Stimulated activated memory B cell treated with anti-CD40 and anti-IgM and Interleukin-4, amounts not matched to agents 10 μg/mL and 1 μg/mL and 100 μg/mL, for 72 hours (primary cell): Measurements from ENCODE around the gene HOXD13.
A peak's percentile ranks its signal among the peaks of the same experiment; 100 is the strongest.

Experiments used
- ATAC-seq: fragments of 150-1000 bp; cut with Tn5 transposase; 2 replicates; pipeline ENCODE4 v1.10.0; 2021
- H3K27ac Mint-ChIP-seq: one replicate; pipeline ENCODE4 v1.8.0; 2022; ENCODE audit warnings: mild to moderate bottlenecking, mixed read lengths
- H3K27me3 Mint-ChIP-seq: one replicate; pipeline ENCODE4 v1.8.0; 2022; ENCODE audit warnings: mixed read lengths
- H3K36me3 Mint-ChIP-seq: one replicate; pipeline ENCODE4 v1.8.0; 2022; ENCODE audit warnings: mixed read lengths
- H3K4me1 Mint-ChIP-seq: one replicate; pipeline ENCODE4 v1.8.0; 2022; ENCODE audit warnings: mixed read lengths
- H3K4me3 Mint-ChIP-seq: one replicate; pipeline ENCODE4 v1.8.0; 2022; ENCODE audit warnings: mild to moderate bottlenecking, moderate library complexity, mixed read lengths
- H3K9me3 Mint-ChIP-seq: one replicate; pipeline ENCODE4 v1.8.0; 2022; ENCODE audit warnings: mixed read lengths

The HOXD13 gene

DNA sequence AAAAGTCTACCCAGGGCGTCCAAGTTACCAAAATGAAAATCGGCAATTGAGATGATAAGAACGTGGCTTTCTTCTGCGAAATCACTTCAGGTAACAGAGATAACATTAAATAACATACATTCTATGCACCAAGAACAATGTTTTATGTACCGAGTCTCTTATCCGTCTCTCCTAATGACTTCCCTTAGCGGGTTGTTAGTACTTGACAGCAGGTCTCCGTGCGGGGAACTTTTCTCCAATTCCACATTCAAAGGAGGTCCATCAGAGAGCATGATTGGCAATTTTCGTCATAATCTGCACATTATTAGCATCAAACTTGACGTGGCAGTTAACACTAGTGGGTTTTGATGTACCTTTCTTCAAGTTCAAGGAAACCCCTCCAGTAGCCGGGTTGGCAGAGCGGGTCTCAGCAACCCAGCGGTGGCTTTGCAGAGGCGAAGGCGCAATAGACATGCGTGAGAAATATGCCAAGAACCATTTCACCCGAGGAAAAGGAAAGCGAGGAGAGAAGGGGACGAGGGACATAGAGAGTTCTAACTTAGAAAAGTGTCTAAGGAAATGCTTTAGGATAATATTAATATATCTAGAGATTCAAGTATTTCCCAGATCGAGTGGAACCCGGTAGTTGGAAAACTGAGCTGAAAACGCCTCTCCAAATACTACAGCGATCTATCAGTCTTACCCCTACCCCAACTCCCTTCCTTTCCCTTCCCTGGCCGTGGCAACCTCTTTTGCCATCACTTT is 13.8 kb upstream of the HOXD13 start:
- peaks cover 9% of the 10 kb centered on the region for H3K9me3 Mint-ChIP-seq
- no peak overlapping the region for H3K27ac Mint-ChIP-seq
- ATAC-seq: no peak
- peaks cover 76% of the 10 kb centered on the region for H3K27me3 Mint-ChIP-seq
- H3K4me1 Mint-ChIP-seq: peaks cover 8% of the 10 kb centered on the region
- no peak overlapping the region for H3K4me3 Mint-ChIP-seq
- H3K36me3 Mint-ChIP-seq: no peaks in the 10 kb centered on the region

DNA sequence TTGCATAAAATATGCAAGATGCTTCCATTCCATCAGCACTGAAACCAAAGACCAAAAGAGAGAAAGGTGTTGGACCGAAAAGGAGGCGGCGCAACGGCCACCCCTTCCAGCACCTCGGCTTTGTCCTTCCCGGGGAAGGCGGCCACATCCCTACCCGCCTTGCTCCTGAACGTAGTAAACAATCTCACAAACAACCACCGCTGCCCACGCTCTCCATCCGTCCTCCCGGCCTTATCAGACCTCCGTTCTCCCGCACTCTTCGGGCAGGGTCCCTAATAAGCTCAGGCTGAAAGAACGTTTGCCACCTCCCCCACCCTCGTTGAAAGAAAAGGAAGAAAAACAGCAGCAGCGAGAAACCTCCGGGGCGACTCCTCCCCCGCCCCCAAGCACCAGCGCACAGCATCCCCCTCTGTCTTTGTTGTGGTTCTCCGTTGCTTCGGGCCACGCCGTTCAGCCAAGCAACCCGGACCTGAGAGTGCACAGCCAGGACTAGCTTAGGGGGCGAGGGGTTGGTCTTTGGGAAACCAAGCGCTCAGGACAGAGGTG is 13.2 kb upstream of the HOXD13 start:
- ATAC-seq: no peak
- H3K27ac Mint-ChIP-seq: no peak overlapping the region
- peak overlapping the region; percentile 56 for H3K4me3 Mint-ChIP-seq
- H3K36me3 Mint-ChIP-seq: no peaks in the 10 kb centered on the region
- peaks cover 10% of the 10 kb centered on the region for H3K9me3 Mint-ChIP-seq
- peaks cover 8% of the 10 kb centered on the region for H3K4me1 Mint-ChIP-seq
- H3K27me3 Mint-ChIP-seq: peaks cover 79% of the 10 kb centered on the region

GRCh38 chr2:176079831-176080539 is 12.5 kb upstream of the HOXD13 start:
- no peak overlapping the region for H3K27ac Mint-ChIP-seq
- peak overlapping the region; percentile 56 for H3K4me3 Mint-ChIP-seq
- H3K27me3 Mint-ChIP-seq: peaks cover 79% of the 10 kb centered on the region
- no peaks in the 10 kb centered on the region for H3K36me3 Mint-ChIP-seq
- H3K9me3 Mint-ChIP-seq: peaks cover 10% of the 10 kb centered on the region
- ATAC-seq: no peak
- peaks cover 8% of the 10 kb centered on the region for H3K4me1 Mint-ChIP-seq

GRCh38 chr2:176080540-176081375 is 11.8 kb upstream of the HOXD13 start:
- no peak for ATAC-seq
- peaks cover 12% of the 10 kb centered on the region for H3K9me3 Mint-ChIP-seq
- no peak overlapping the region for H3K4me3 Mint-ChIP-seq
- H3K27ac Mint-ChIP-seq: no peak overlapping the region
- peaks cover 8% of the 10 kb centered on the region for H3K4me1 Mint-ChIP-seq
- no peaks in the 10 kb centered on the region for H3K36me3 Mint-ChIP-seq
- peaks cover 79% of the 10 kb centered on the region for H3K27me3 Mint-ChIP-seq

DNA sequence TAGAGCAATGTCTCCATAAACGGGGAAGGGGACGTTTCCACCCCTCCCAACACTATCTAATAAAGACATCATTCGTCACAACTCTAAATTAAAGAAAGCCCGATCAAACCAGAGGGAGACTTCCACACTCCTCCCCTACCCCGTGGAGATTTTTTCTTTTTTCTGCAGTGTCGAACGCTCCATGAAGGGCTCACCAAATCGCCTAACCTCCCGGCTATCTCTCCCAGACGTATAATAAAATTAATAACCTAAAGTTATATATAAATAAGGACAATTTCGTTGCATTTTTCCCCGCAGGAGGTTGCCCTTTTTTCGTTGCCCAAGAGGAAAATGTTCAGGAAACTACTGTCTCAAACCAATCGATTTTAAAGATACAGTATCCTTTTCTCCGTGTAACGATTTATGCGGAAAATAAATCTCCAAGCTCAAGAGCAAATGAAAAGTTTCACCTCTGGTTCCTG is 11.1 kb upstream of the HOXD13 start:
- Mint-ChIP-seq H3K27me3 (peaks cover 79% of the 10 kb centered on the region), H3K4me3 (no peak overlapping the region), H3K27ac (no peak overlapping the region), H3K9me3 (peaks cover 12% of the 10 kb centered on the region), H3K36me3 (no peaks in the 10 kb centered on the region), H3K4me1 (peaks cover 8% of the 10 kb centered on the region)
- ATAC-seq: no peak

DNA sequence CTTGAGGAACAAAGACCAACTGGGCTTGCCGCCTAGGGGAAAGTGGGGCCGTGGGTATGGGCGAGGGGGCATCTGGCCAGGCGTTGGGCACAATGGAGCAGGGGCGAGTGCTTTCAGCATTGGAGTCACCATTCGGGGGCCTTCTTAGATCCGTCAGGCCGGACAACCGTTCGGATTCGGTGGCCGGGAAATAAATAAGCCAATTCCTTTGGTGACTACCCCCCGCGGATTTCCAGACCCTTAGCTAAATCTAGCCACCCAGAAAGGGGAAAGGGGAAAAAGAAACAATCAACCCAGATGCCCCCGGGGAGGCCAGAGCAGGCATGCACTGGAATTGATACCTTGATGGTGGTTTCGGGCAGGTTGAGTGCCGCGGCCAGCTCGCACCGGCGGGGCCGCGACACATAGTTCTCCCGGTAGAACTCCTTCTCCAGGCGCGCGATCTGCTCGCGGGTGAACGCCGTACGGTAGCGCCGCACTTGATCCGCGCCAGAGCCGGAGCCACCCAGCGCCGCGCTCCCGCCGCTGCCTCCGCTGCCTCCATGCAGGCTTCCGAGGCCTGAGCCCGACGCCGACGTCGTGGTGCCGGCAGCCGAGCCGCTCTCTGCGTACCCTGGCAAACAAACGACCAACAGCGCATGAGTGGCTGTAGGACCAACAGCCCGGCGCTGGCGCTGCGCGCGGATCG is 10.5 kb upstream of the HOXD13 start:
- Mint-ChIP-seq H3K4me1 (peaks cover 8% of the 10 kb centered on the region), H3K27ac (no peak overlapping the region), H3K9me3 (peaks cover 10% of the 10 kb centered on the region), H3K4me3 (no peak overlapping the region), H3K36me3 (no peaks in the 10 kb centered on the region), H3K27me3 (peaks cover 79% of the 10 kb centered on the region)
- ATAC-seq: no peak

- Mint-ChIP-seq H3K4me1 (peaks cover 8% of the 10 kb centered on the region), H3K27ac (no peak overlapping the region), H3K27me3 (peaks cover 84% of the 10 kb centered on the region), H3K4me3 (no peak overlapping the region), H3K9me3 (peaks cover 12% of the 10 kb centered on the region), H3K36me3 (no peaks in the 10 kb centered on the region)
- no peak for ATAC-seq
These were observed 10.0 kb upstream of the HOXD13 start for GRCh38 chr2:176082525-176082823.

GRCh38 chr2:176082824-176083751 is 9.4 kb upstream of the HOXD13 start:
- Mint-ChIP-seq H3K36me3 (no peaks in the 10 kb centered on the region), H3K4me3 (no peak overlapping the region), H3K27ac (no peak overlapping the region), H3K27me3 (peaks cover 88% of the 10 kb centered on the region), H3K9me3 (peaks cover 12% of the 10 kb centered on the region), H3K4me1 (peaks cover 10% of the 10 kb centered on the region)
- ATAC-seq: no peak

- H3K4me3 Mint-ChIP-seq: no peak within 1 kb of the TSS
- H3K9me3 Mint-ChIP-seq: peaks cover 12% of the 10 kb centered on the region
- H3K36me3 Mint-ChIP-seq: no peaks in the 10 kb centered on the region
- ATAC-seq: no peak
- H3K27me3 Mint-ChIP-seq: peaks cover 88% of the 10 kb centered on the region
- no peak within 1 kb of the TSS for H3K27ac Mint-ChIP-seq
- peaks cover 14% of the 10 kb centered on the region for H3K4me1 Mint-ChIP-seq
These were observed 8.7 kb upstream of the HOXD13 start, which contains the start of gene EVX2 for GRCh38 chr2:176083796-176084261. TSS of gene EVX2 (minus strand) at chr2:176083962. CDS start at chr2:176083776, 186 bp downstream.

GRCh38 chr2:176084611-176085119 is 7.9 kb upstream of the HOXD13 start:
- Mint-ChIP-seq H3K36me3 (no peaks in the 10 kb centered on the region), H3K27ac (no peak overlapping the region), H3K9me3 (peaks cover 8% of the 10 kb centered on the region), H3K4me1 (peaks cover 8% of the 10 kb centered on the region), H3K27me3 (peaks cover 88% of the 10 kb centered on the region), H3K4me3 (no peak overlapping the region)
- no peak for ATAC-seq

DNA sequence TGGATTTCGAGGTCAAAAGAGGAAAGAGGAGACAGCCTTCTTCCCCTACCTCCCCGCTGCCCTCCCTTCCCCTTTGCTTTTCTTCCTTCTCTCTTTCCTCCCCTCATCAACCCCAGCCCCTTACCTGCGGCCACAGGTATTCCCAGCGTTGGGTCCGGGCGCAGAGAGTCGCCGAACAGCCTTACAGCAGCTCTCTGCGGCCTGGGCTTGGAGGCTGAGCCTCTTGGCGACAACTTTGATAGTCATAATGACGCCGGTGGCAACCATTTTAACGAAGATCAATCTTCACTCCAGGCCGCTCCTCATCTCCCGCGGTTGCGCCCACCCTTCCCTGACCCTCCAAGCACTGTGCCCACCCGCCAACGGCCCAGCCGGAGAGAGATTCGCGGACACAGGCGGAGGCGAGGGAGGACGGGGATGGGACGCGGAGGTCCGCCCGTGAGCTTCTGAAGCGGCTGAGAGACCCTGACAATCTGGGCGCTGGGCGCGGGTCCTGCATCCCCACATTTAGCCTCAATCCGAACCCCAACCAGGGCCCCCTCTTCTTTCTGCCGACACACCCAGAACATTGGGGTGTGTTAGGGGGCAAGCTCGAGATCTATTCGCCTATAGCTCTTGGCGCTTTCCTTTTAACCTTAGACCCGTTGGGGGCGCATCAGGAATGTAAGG is 7.3 kb upstream of the HOXD13 start:
- Mint-ChIP-seq H3K9me3 (peaks cover 8% of the 10 kb centered on the region), H3K36me3 (no peaks in the 10 kb centered on the region), H3K4me3 (no peak overlapping the region), H3K4me1 (peaks cover 6% of the 10 kb centered on the region), H3K27ac (no peak overlapping the region), H3K27me3 (peaks cover 91% of the 10 kb centered on the region)
- ATAC-seq: no peak

DNA sequence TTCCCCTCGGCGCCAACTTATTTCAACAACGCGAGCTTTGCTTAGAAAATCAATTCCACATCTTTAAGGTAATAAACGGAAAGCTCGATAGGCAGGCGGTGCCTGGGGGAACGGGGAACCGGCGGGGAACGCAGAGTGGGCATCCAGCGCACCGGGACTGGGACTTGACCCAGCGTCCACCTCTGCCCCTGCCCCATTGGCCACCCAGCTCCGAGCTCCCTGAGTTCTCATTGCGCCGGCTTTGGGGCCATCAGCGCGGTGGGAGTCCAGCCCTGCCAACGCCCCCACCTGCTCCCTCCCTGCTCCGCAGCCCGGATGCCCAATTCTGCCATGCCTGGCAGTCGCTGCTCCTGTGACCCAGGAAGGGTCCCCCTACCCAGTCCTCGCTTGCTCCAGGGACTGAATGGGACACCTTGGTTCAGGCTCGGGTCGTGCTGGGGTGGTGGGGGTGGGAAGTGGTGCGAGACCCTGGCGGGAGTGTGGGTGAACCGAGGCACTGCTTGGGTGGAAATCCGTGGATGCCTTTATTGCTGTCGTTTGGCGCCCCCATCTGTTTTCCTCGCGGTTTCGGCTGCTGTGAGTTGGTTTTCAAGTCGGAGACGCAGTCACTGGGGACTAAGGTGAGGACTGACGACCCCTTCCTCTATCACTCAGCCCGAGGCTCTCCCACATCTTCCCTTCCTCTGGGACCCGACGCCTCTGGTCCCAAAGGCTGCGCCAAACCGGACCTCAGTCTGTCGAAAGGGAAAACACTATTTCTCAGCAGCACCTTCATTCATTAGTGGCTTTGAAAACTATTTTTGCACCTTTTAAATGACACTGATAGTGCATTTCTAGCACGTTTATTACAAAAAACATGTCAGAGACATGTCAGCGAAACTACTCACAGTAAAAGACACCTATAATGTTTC is 6.4 kb upstream of the HOXD13 start:
- H3K4me1 Mint-ChIP-seq: peaks cover 6% of the 10 kb centered on the region
- peaks cover 93% of the 10 kb centered on the region for H3K27me3 Mint-ChIP-seq
- no peak overlapping the region for H3K4me3 Mint-ChIP-seq
- no peak overlapping the region for H3K27ac Mint-ChIP-seq
- peaks cover 8% of the 10 kb centered on the region for H3K9me3 Mint-ChIP-seq
- H3K36me3 Mint-ChIP-seq: no peaks in the 10 kb centered on the region
- no peak for ATAC-seq
